Measurements from ENCODE around the gene USP32. TPM values are rescaled to one million over a fixed set of nuclear protein-coding genes. Genes with fewer than 3 reads are reported as not detected.

USP32 gene
- total and polyA plus RNA-seq, 10 of the 15 experiments (the other 5 are each of a cell fraction or from before 2014, with no cell fraction given): 7.8 to 37.3 (median 25.5) TPM

- Histone ChIP-seq H3K4me3 (no peak overlapping the region), H3K27ac (ENCODE audit: control insufficient read depth, insufficient read depth) (no peak overlapping the region), H4K20me1 (ENCODE audit: control insufficient read depth, insufficient read depth) (no peaks in the 10 kb centered on the region), H3K36me3 (ENCODE audit: control insufficient read depth in 2 of 2, insufficient read depth in 2 of 2, low read length in 1 of 2) (no peaks in the 10 kb centered on the region), H3K9me3 (replicated peaks; ENCODE audit: control insufficient read depth, insufficient read depth, low read length) (no peaks in the 10 kb centered on the region), H2AFZ (ENCODE audit: control insufficient read depth, low read depth, low read length) (no peak overlapping the region), H3K9ac (ENCODE audit: control insufficient read depth, insufficient read depth, low read length) (no peak overlapping the region), H3K4me2 (ENCODE audit: control insufficient read depth, insufficient read depth) (no peak overlapping the region), H3K79me2 (ENCODE audit: control insufficient read depth, insufficient read depth, low read length) (no peaks in the 10 kb centered on the region), H3K4me1 (ENCODE audit: control insufficient read depth, insufficient read depth, low read length) (peaks cover 5% of the 10 kb centered on the region), H3K27me3 (replicated peaks in 1 of 2; ENCODE audit: control insufficient read depth in 2 of 2, insufficient read depth in 2 of 2, low read length in 1 of 2) (no peaks in the 10 kb centered on the region)
- POLR2A ChIA-PET: no interaction called here
- intact Hi-C loops (cut with micrococcal nuclease; ENCODE audit: unreplicated experiment): no loop called here
- DNase-seq (ENCODE audit: low read depth, low spot score) (no peak), ATAC-seq (no peak), FAIRE-seq (no peak)
- SMC1A ChIA-PET (ENCODE audit: uncharacterized antibody, unreplicated experiment): interaction anchor here (0.6 kb wide), 1 partner anchor 72 kb away, joined by 3 read pairs; no protein-coding TSS in a partner anchor
- in situ Hi-C loops (cut with MboI): no loop called here
- CTCF ChIA-PET: no interaction called here
- no TSS peak for BruUV-seq (replicated peaks)
- RAD21 ChIA-PET (ENCODE audit: unreplicated experiment): no interaction called here
- 72% methylated on average over 6 of the region's 6 CpGs for WGBS (ENCODE audit: insufficient coverage, insufficient replicate concordance, low lambda C conversion rate, missing lambda C conversion rate)
- TF ChIP-seq, protein P1, sequence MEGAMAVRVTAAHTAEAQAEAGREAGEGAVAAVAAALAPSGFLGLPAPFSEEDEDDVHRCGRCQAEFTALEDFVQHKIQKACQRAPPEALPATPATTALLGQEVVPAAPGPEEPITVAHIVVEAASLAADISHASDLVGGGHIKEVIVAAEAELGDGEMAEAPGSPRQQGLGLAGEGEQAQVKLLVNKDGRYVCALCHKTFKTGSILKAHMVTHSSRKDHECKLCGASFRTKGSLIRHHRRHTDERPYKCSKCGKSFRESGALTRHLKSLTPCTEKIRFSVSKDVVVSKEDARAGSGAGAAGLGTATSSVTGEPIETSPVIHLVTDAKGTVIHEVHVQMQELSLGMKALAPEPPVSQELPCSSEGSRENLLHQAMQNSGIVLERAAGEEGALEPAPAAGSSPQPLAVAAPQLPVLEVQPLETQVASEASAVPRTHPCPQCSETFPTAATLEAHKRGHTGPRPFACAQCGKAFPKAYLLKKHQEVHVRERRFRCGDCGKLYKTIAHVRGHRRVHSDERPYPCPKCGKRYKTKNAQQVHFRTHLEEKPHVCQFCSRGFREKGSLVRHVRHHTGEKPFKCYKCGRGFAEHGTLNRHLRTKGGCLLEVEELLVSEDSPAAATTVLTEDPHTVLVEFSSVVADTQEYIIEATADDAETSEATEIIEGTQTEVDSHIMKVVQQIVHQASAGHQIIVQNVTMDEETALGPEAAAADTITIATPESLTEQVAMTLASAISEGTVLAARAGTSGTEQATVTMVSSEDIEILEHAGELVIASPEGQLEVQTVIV (IDR thresholded peaks at IDR 0.05; ENCODE audit: borderline replicate concordance, partially characterized antibody): no peak
Measured at GRCh38 chr17:60159479-60159866, 232.5 kb downstream of the USP32 start.

GRCh38 chr17:60158751-60159478 is 233.0 kb downstream of the USP32 start:
- ChIA-PET RAD21 (ENCODE audit: unreplicated experiment) (no interaction called here), CTCF (interaction anchor here (0.6 kb wide), 1 partner anchor 37 kb away, joined by 5 read pairs; no protein-coding TSS in a partner anchor), POLR2A (no interaction called here), SMC1A (ENCODE audit: uncharacterized antibody, unreplicated experiment) (interaction anchor here (0.6 kb wide), 1 partner anchor 73 kb away, joined by 3 read pairs; no protein-coding TSS in a partner anchor)
- intact Hi-C loops (cut with micrococcal nuclease; ENCODE audit: unreplicated experiment): no loop called here
- BruUV-seq (replicated peaks): no TSS peak
- Histone ChIP-seq H3K27me3 (replicated peaks in 1 of 2; ENCODE audit: control insufficient read depth in 2 of 2, insufficient read depth in 2 of 2, low read length in 1 of 2) (no peaks in the 10 kb centered on the region), H3K4me1 (ENCODE audit: control insufficient read depth, insufficient read depth, low read length) (peaks cover 5% of the 10 kb centered on the region), H3K79me2 (ENCODE audit: control insufficient read depth, insufficient read depth, low read length) (no peaks in the 10 kb centered on the region), H3K36me3 (ENCODE audit: control insufficient read depth in 2 of 2, insufficient read depth in 2 of 2, low read length in 1 of 2) (no peaks in the 10 kb centered on the region), H3K9me3 (replicated peaks; ENCODE audit: control insufficient read depth, insufficient read depth, low read length) (no peaks in the 10 kb centered on the region), H3K4me3 (no peak overlapping the region), H3K9ac (ENCODE audit: control insufficient read depth, insufficient read depth, low read length) (no peak overlapping the region), H3K27ac (ENCODE audit: control insufficient read depth, insufficient read depth) (no peak overlapping the region), H4K20me1 (ENCODE audit: control insufficient read depth, insufficient read depth) (no peaks in the 10 kb centered on the region), H3K4me2 (ENCODE audit: control insufficient read depth, insufficient read depth) (no peak overlapping the region), H2AFZ (ENCODE audit: control insufficient read depth, low read depth, low read length) (no peak overlapping the region)
- FAIRE-seq (no peak), DNase-seq (ENCODE audit: low read depth, low spot score) (no peak), ATAC-seq (peak; percentile 13; the same call in 2 of the 3 replicates)
- 56% methylated on average over 18 of the region's 19 CpGs for WGBS (ENCODE audit: insufficient coverage, insufficient replicate concordance, low lambda C conversion rate, missing lambda C conversion rate)
- in situ Hi-C loops (cut with MboI): no loop called here
- TF ChIP-seq, protein P2, sequence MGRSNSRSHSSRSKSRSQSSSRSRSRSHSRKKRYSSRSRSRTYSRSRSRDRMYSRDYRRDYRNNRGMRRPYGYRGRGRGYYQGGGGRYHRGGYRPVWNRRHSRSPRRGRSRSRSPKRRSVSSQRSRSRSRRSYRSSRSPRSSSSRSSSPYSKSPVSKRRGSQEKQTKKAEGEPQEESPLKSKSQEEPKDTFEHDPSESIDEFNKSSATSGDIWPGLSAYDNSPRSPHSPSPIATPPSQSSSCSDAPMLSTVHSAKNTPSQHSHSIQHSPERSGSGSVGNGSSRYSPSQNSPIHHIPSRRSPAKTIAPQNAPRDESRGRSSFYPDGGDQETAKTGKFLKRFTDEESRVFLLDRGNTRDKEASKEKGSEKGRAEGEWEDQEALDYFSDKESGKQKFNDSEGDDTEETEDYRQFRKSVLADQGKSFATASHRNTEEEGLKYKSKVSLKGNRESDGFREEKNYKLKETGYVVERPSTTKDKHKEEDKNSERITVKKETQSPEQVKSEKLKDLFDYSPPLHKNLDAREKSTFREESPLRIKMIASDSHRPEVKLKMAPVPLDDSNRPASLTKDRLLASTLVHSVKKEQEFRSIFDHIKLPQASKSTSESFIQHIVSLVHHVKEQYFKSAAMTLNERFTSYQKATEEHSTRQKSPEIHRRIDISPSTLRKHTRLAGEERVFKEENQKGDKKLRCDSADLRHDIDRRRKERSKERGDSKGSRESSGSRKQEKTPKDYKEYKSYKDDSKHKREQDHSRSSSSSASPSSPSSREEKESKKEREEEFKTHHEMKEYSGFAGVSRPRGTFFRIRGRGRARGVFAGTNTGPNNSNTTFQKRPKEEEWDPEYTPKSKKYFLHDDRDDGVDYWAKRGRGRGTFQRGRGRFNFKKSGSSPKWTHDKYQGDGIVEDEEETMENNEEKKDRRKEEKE (IDR thresholded peaks at IDR 0.05): no peak
- TF ChIP-seq RFX5 (IDR thresholded peaks at IDR 0.05; ENCODE audit: low read depth, low read length) (no peak), CBX3 (IDR thresholded peaks at IDR 0.05; ENCODE audit: borderline replicate concordance, low read depth) (no peak), POU2F2 (IDR thresholded peaks at IDR 0.05; ENCODE audit: borderline replicate concordance, low read depth, low read length) (no peak), BMI1 (IDR thresholded peaks at IDR 0.05; ENCODE audit: borderline replicate concordance) (no peak)
- TF ChIP-seq, protein P3, sequence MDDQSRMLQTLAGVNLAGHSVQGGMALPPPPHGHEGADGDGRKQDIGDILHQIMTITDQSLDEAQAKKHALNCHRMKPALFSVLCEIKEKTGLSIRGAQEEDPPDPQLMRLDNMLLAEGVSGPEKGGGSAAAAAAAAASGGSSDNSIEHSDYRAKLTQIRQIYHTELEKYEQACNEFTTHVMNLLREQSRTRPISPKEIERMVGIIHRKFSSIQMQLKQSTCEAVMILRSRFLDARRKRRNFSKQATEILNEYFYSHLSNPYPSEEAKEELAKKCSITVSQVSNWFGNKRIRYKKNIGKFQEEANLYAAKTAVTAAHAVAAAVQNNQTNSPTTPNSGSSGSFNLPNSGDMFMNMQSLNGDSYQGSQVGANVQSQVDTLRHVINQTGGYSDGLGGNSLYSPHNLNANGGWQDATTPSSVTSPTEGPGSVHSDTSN (IDR thresholded peaks at IDR 0.05; ENCODE audit: insufficient replicate concordance, low read depth, low read length): no peak

Measured in GM12878 (cell line).